GM13977 (cell line): ENCODE results near the gene SLC34A2.

Source experiments
- DNase-seq: peaks from one replicate; pipeline ENCODE4 v3.0.0; 2012; ENCODE audit warnings: low spot score
- CTCF ChIP-seq: IDR thresholded peaks from 2 replicates; pipeline ENCODE4 v1.5.1; 2012; ENCODE audit warnings: mild to moderate bottlenecking, control low read depth; ENCODE audit not compliant: insufficient read depth; ENCODE audit errors: extremely low read depth, missing control alignments
- in situ Hi-C: fragments of 300-500 bp; cut with MboI; formaldehyde crosslinking; loops from one replicate; pipeline ENCODE4 v1.12.0; 2022; ENCODE audit warnings: low sequenced_read_pairs, low pct_unique_long_range_greater_than_20kb, mixed read lengths, inconsistent platforms; ENCODE audit not compliant: unreplicated experiment

Gene SLC34A2

GRCh38 chr4:25704516-25704915 lies 48.9 kb downstream of the SLC34A2 start:
- no peak for DNase-seq
- in situ Hi-C loops: no loop called here
- TF ChIP-seq CTCF: no peak

- DNase-seq: no peak
- in situ Hi-C loops: no loop called here
- TF ChIP-seq CTCF: no peak
Measured at GRCh38 chr4:25710637-25711036, 55.0 kb downstream of the SLC34A2 start.

GRCh38 chr4:25712611-25713010 lies 57.0 kb downstream of the SLC34A2 start:
- TF ChIP-seq CTCF: no peak
- in situ Hi-C loops: no loop called here

GRCh38 chr4:25713812-25714211 lies 58.2 kb downstream of the SLC34A2 start:
- DNase-seq: no peak
- in situ Hi-C loops: no loop called here
- no peak for TF ChIP-seq CTCF

More at GRCh38 chr4:25712611-25713010, 57.0 kb downstream of the SLC34A2 start:
- DNase-seq: no peak

- DNase-seq: no peak
- in situ Hi-C loops: no loop called here
- no peak for TF ChIP-seq CTCF
Measured at GRCh38 chr4:25722964-25723363, 67.3 kb downstream of the SLC34A2 start.

- in situ Hi-C loops: no loop called here
- TF ChIP-seq CTCF: no peak
- no peak for DNase-seq
Measured at GRCh38 chr4:25723409-25723808, 67.8 kb downstream of the SLC34A2 start.

- no peak for DNase-seq
- TF ChIP-seq CTCF: no peak
- in situ Hi-C loops: no loop called here
Measured at GRCh38 chr4:25725870-25726269, 70.2 kb downstream of the SLC34A2 start.
